Measurements from ENCODE around the gene PPP1R26.

- TF ChIP-seq POLR2A (IDR thresholded peaks at IDR 0.05; ENCODE audit: low read depth) (no peak), CTCF (IDR thresholded peaks at IDR 0.05) (no peak), EP300 (IDR thresholded peaks at IDR 0.05) (no peak), POLR2AphosphoS5 (IDR thresholded peaks at IDR 0.05) (no peak)
These were observed 44.7 kb downstream of the PPP1R26 start for GRCh38 chr9:135524130-135524861.

All from esophagus muscularis mucosa (tissue), 4 donors.